Lung (tissue), 12 donors: ENCODE measurements around the gene DIS3L2. TPM values are rescaled to one million over a fixed set of nuclear protein-coding genes. Genes with fewer than 3 reads are reported as not detected.

Experiments used
- ATAC-seq: fragments of 200-7000 bp; cut with Tn5 transposase; one replicate; pipeline ENCODE4 v1.9.1; 2020; ENCODE audit warnings: moderate number of reproducible peaks; ENCODE audit not compliant: insufficient read depth, low FRiP score
- DNase-seq, 3 donors: peaks; one replicate each; pipeline ENCODE4 v3.0.0-alpha.2; 2013 to 2017
- H3K27ac ChIP-seq, 2 donors: one replicate each; pipeline ENCODE4 v1.5.1; 2013; ENCODE audit warnings: mild to moderate bottlenecking in 2 of 2, moderate library complexity in 2 of 2, control low read depth in 1 of 2, inconsistent platforms in 1 of 2, low read depth in 1 of 2, low read length in 1 of 2
- H3K27me3 ChIP-seq, 3 donors: one replicate each; pipeline ENCODE4 v1.5.1; 2013; ENCODE audit warnings: low read length in 2 of 3; ENCODE audit not compliant: control insufficient read depth in 3 of 3, insufficient read depth in 3 of 3
- H3K36me3 ChIP-seq, 4 donors: one replicate each; pipeline ENCODE4 v1.5.1; 2013; ENCODE audit warnings: low read length in 4 of 4, mild to moderate bottlenecking in 1 of 4, moderate library complexity in 1 of 4; ENCODE audit not compliant: control insufficient read depth in 4 of 4, insufficient read depth in 4 of 4
- H3K4me1 ChIP-seq, 5 donors: one replicate each; pipeline ENCODE4 v1.5.1; 2013; ENCODE audit warnings: low read length in 5 of 5, mild to moderate bottlenecking in 2 of 5, moderate library complexity in 1 of 5; ENCODE audit not compliant: control insufficient read depth in 5 of 5, insufficient read depth in 5 of 5
- H3K4me3 ChIP-seq: one replicate; pipeline ENCODE4 v1.5.1; 2013; ENCODE audit warnings: mild to moderate bottlenecking, control low read depth, moderate library complexity
- H3K9ac ChIP-seq, 2 donors: one replicate each; pipeline ENCODE4 v1.5.1; 2013; ENCODE audit warnings: low read length in 2 of 2, control low read depth in 1 of 2; ENCODE audit not compliant: insufficient read depth in 1 of 2
- H3K9me3 ChIP-seq, 4 donors: one replicate each; pipeline ENCODE4 v1.5.1; 2013; ENCODE audit warnings: low read length in 3 of 4, mild to moderate bottlenecking in 1 of 4, moderate library complexity in 1 of 4; ENCODE audit not compliant: control insufficient read depth in 4 of 4, insufficient read depth in 3 of 4
- WGBS, 2 donors: extraction: QIAGEN DNeasy Blood & Tissue Kit; methylation state at CpG; one replicate each; pipeline ENCODE4 v1.1.7; 2013; 5-methylcytosine and 5-hydroxymethylcytosine counted together
- polyA plus RNA-seq, 2 donors: library from polyadenylated mRNA; stranded (reverse); fragments of 200-250 nt; gene quantifications; one replicate each; pipeline ENCODE4 v1.2.1, GENCODE V29; 2013
- total RNA-seq, 2 donors: library from RNA; depleted of rRNA in 1 of 2; stranded (reverse); fragments of >200 nt in 1 of 2; gene quantifications; one replicate each; pipeline ENCODE4 v1.2.1, GENCODE V29; 2014 to 2021
- TF ChIP-seq, protein P1 (sequence below): IDR thresholded peaks from 2 replicates; pipeline ENCODE4 v1.5.1; 2012; ENCODE audit warnings: mild to moderate bottlenecking; ENCODE audit errors: control extremely low read depth, extremely low read depth
- donor health status: control.
- donor health status: control.
- donor health status: Bipolar disorder and iron deficiency.
- donor health status: healthy.
- donor health status: DM: yes; HTN: yes; CAD: no.

Gene DIS3L2
- total and polyA plus RNA-seq, 4 donors, result 12.7 to 41.0 (median 31.1) TPM

DNA sequence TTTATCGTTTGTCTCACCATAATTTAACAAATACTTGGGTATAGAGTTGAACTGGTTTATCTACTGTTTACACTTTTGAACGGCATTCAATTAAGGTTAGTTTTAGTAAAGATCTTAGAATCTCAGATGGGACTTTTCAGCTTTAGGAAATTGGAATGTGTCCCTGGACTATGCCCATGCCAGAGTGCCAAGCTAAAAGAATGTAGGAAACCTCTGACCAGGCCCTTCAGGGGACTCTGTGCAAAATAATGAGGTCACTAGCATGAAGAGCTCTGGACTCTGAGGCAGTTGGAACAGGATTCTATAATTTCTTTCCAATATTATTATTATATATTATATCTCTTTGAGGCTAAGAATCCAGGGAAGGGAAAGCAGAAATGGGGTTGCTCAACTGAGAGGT, 13.5 kb downstream of the DIS3L2 start:
- DNase-seq, result no peak
- H3K4me3 ChIP-seq, result no peak overlapping the region
- H3K9me3 ChIP-seq, result no peaks in the 10 kb centered on the region
- H3K9ac ChIP-seq, result no peak overlapping the region
- no peaks in the 10 kb centered on the region for H3K27me3 ChIP-seq
- H3K36me3 ChIP-seq, result no peaks in the 10 kb centered on the region
- TF ChIP-seq, protein P1, sequence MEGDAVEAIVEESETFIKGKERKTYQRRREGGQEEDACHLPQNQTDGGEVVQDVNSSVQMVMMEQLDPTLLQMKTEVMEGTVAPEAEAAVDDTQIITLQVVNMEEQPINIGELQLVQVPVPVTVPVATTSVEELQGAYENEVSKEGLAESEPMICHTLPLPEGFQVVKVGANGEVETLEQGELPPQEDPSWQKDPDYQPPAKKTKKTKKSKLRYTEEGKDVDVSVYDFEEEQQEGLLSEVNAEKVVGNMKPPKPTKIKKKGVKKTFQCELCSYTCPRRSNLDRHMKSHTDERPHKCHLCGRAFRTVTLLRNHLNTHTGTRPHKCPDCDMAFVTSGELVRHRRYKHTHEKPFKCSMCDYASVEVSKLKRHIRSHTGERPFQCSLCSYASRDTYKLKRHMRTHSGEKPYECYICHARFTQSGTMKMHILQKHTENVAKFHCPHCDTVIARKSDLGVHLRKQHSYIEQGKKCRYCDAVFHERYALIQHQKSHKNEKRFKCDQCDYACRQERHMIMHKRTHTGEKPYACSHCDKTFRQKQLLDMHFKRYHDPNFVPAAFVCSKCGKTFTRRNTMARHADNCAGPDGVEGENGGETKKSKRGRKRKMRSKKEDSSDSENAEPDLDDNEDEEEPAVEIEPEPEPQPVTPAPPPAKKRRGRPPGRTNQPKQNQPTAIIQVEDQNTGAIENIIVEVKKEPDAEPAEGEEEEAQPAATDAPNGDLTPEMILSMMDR, result no peak
- WGBS, 2 donors, result 80 to 92% methylated on average over 2 of the region's 2 CpGs
- no peak overlapping the region for H3K27ac ChIP-seq
- H3K4me1 ChIP-seq, result no peaks in the 10 kb centered on the region
- no peak for ATAC-seq

DNA sequence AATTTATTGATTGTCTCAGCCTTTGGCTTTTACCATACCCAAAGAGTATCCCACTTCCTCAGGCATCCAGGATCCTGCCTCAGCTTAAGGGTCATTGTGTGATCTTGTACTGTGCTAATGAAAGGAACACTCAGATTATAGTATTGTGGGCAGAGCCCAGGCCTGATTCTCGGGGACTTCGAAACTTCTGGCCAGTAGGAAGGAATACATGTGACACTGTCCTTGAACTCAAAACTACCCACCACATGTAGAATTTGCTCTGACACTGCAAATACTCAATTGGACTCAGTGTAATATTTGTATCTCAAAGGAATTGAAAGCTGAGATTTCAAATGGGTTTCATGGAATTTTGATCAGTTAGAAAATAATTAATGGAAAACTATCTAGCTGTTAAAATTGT, 15.9 kb downstream of the DIS3L2 start:
- TF ChIP-seq, protein P1, result no peak
- DNase-seq (no peak), ATAC-seq (no peak)
- no peak overlapping the region for H3K27ac ChIP-seq
- no peaks in the 10 kb centered on the region for H3K9me3 ChIP-seq
- no peak overlapping the region for H3K4me3 ChIP-seq
- H3K9ac ChIP-seq, result no peak overlapping the region
- no peaks in the 10 kb centered on the region for H3K4me1 ChIP-seq
- no peaks in the 10 kb centered on the region for H3K27me3 ChIP-seq
- H3K36me3 ChIP-seq, result no peaks in the 10 kb centered on the region
- 89 to 90% methylated on average over 2 of the region's 2 CpGs for WGBS, 2 donors

DNA sequence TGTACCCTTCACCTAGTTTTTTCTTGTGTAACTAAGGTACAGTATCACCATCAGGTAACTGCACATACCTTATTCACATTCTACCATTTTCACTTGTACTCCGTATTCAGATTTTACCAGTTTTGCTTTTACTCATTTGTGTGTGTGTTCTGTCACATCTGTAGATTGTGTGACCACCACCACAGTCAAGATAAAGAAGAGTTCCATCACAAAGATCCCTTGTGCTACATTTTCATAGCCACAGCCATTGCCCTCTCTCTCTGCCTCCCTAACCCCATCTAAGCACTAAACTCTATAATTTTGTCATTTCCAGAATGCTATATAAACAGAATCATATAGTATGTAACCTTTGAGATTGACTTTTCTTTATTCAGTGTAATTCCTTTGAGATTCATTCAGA, 23.5 kb downstream of the DIS3L2 start:
- Histone ChIP-seq H3K36me3 (peaks cover 0 to 2% (median 0%) of the 10 kb centered on the region in 4 donors), H3K27me3 (no peaks in the 10 kb centered on the region), H3K9ac (no peak overlapping the region), H3K4me3 (no peak overlapping the region), H3K27ac (no peak overlapping the region), H3K4me1 (peaks cover 0 to 8% (median 0%) of the 10 kb centered on the region in 5 donors), H3K9me3 (no peaks in the 10 kb centered on the region)
- ATAC-seq (no peak), DNase-seq (no peak)
- TF ChIP-seq, protein P1, result no peak
- 0% methylated on average over 1 of the region's 1 CpG for WGBS, 2 donors

DNA sequence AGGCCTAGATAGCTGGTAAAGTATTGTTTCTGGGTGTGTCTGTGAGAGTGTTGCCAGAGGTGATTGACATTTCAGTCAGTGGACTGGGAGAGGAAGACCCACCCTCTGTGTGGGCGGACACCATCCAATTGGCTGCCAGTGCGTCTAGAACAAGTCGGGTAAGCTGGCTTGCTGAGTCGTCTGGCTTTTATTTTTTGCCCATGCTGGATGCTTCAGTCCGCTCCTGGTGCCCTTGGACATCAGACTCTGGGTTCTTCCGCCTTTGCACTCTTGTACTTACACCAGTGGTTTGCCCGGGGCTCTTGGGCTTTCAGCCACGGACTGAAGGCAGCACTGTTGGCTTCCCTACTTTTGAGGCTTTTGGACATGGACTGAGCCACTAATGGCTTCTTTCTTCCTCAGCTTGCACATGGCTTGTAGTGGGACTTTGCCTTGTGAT, 24.3 kb downstream of the DIS3L2 start:
- DNase-seq (no peak), ATAC-seq (no peak)

More for the DNA sequence above, 24.3 kb downstream of the DIS3L2 start:
- H3K4me3 ChIP-seq, result no peak overlapping the region
- H3K9me3 ChIP-seq, result no peaks in the 10 kb centered on the region
- TF ChIP-seq, protein P1, result no peak
- H3K36me3 ChIP-seq, result peaks cover 0 to 2% (median 0%) of the 10 kb centered on the region in 4 donors
- H3K27me3 ChIP-seq, result no peaks in the 10 kb centered on the region
- WGBS, 2 donors, result 90 to 93% methylated on average over 8 of the region's 8 CpGs
- no peak overlapping the region for H3K27ac ChIP-seq
- H3K9ac ChIP-seq, result no peak overlapping the region
- peaks cover 0 to 8% (median 0%) of the 10 kb centered on the region in 5 donors for H3K4me1 ChIP-seq
